Measurements from ENCODE around the gene OR2T6.

DNA sequence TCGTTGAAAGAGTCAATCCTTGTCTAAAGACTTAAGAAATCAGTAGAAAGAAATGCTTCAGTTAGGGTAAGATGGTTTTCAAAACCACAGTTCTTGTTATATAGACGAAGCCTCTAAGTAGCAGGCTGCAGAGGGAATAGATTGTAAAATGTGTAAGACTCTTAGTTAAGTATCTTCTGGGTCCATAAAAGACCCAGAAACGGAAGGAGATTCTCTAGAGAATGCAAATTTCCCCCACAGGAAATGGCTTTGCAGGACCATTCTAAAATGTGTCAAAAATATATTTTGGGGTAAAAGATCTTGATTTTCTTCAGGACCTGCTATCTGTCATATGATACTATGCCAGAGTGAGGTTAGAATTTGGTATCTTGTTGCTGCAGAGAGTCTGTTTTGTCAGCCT, 40.7 kb downstream of the OR2T6 start:
- TF ChIP-seq, protein P1, sequence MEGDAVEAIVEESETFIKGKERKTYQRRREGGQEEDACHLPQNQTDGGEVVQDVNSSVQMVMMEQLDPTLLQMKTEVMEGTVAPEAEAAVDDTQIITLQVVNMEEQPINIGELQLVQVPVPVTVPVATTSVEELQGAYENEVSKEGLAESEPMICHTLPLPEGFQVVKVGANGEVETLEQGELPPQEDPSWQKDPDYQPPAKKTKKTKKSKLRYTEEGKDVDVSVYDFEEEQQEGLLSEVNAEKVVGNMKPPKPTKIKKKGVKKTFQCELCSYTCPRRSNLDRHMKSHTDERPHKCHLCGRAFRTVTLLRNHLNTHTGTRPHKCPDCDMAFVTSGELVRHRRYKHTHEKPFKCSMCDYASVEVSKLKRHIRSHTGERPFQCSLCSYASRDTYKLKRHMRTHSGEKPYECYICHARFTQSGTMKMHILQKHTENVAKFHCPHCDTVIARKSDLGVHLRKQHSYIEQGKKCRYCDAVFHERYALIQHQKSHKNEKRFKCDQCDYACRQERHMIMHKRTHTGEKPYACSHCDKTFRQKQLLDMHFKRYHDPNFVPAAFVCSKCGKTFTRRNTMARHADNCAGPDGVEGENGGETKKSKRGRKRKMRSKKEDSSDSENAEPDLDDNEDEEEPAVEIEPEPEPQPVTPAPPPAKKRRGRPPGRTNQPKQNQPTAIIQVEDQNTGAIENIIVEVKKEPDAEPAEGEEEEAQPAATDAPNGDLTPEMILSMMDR (conservative IDR thresholded peaks at IDR 0.05; ENCODE audit: low read depth, low read length): no peak
- no peak for TF ChIP-seq EZH2phosphoT487 (IDR thresholded peaks at IDR 0.05; ENCODE audit: borderline replicate concordance, low read length)
- no peak for TF ChIP-seq EZH2 (IDR thresholded peaks at IDR 0.05; ENCODE audit: low read length, unreplicated experiment)

Measured in PC-3 (cell line).